Measurements from ENCODE around the gene FMO2.

The FMO2 gene

GRCh38 chr1:171243878-171244277 lies 58.8 kb downstream of the FMO2 start:
- no peak for ATAC-seq
- TF ChIP-seq POU6F1 (CRISPR knock-in tag; IDR thresholded peaks at IDR 0.05; ENCODE audit: borderline replicate concordance, low read depth) (no peak), ZC3H10 (CRISPR knock-in tag; IDR thresholded peaks at IDR 0.05) (no peak), ZNF565 (CRISPR knock-in tag; conservative IDR thresholded peaks at IDR 0.05; ENCODE audit: low read depth) (no peak), ESRRG (CRISPR knock-in tag; IDR thresholded peaks at IDR 0.05) (no peak)

GRCh38 chr1:171245458-171246064 lies 60.5 kb downstream of the FMO2 start:
- no peak for TF ChIP-seq ZFP3 (CRISPR knock-in tag; IDR thresholded peaks at IDR 0.05)
- TF ChIP-seq CSRNP3 (CRISPR knock-in tag; IDR thresholded peaks at IDR 0.05) = no peak
- peak; percentile 97 for ATAC-seq

- no peak for ATAC-seq
- TF ChIP-seq CSRNP3 (CRISPR knock-in tag; IDR thresholded peaks at IDR 0.05) (no peak), BACH2 (CRISPR knock-in tag; IDR thresholded peaks at IDR 0.05; ENCODE audit: borderline replicate concordance) (no peak), TSHZ2 (CRISPR knock-in tag; IDR thresholded peaks at IDR 0.05) (no peak), OSR1 (CRISPR knock-in tag; IDR thresholded peaks at IDR 0.05) (no peak), ZNF70 (CRISPR knock-in tag; IDR thresholded peaks at IDR 0.05) (no peak)
These were observed 62.4 kb downstream of the FMO2 start for GRCh38 chr1:171247501-171247900.

GRCh38 chr1:171248302-171248701 lies 63.2 kb downstream of the FMO2 start, which contains the start of gene FMO1:
TSS of gene FMO1 (plus strand) at chr1:171248494. CDS start at chr1:171258088, 9,594 bp downstream.
- TF ChIP-seq SNAI2 (CRISPR knock-in tag; IDR thresholded peaks at IDR 0.05) = no peak
- TF ChIP-seq TCF4 (CRISPR knock-in tag; IDR thresholded peaks at IDR 0.05; ENCODE audit: borderline replicate concordance) = no peak
- TF ChIP-seq ZC3H10 (CRISPR knock-in tag; IDR thresholded peaks at IDR 0.05) = no peak
- no peak for TF ChIP-seq ZNF565 (CRISPR knock-in tag; conservative IDR thresholded peaks at IDR 0.05; ENCODE audit: low read depth)
- no peak for ATAC-seq

GRCh38 chr1:171248841-171249240 lies 63.7 kb downstream of the FMO2 start:
- ATAC-seq = no peak
- TF ChIP-seq ISL1 (CRISPR knock-in tag; IDR thresholded peaks at IDR 0.05) (no peak), ZNF70 (CRISPR knock-in tag; IDR thresholded peaks at IDR 0.05) (no peak), PPARA (CRISPR knock-in tag; IDR thresholded peaks at IDR 0.05; ENCODE audit: borderline replicate concordance) (no peak), ZFP30 (CRISPR knock-in tag; IDR thresholded peaks at IDR 0.05) (no peak), OSR1 (CRISPR knock-in tag; IDR thresholded peaks at IDR 0.05) (no peak), POU6F1 (CRISPR knock-in tag; IDR thresholded peaks at IDR 0.05; ENCODE audit: borderline replicate concordance, low read depth) (no peak), GLIS3 (CRISPR knock-in tag; IDR thresholded peaks at IDR 0.05) (no peak), ZFP3 (CRISPR knock-in tag; IDR thresholded peaks at IDR 0.05) (no peak), SNAI2 (CRISPR knock-in tag; IDR thresholded peaks at IDR 0.05) (no peak), CSRNP3 (CRISPR knock-in tag; IDR thresholded peaks at IDR 0.05) (no peak), ZC3H10 (CRISPR knock-in tag; IDR thresholded peaks at IDR 0.05) (no peak), PATZ1 (CRISPR knock-in tag; IDR thresholded peaks at IDR 0.05; ENCODE audit: borderline replicate concordance) (no peak), TOX (CRISPR knock-in tag; IDR thresholded peaks at IDR 0.05; ENCODE audit: borderline replicate concordance) (no peak), ARNTL (CRISPR knock-in tag; IDR thresholded peaks at IDR 0.05; ENCODE audit: borderline replicate concordance, low read depth) (no peak), CSDC2 (CRISPR knock-in tag; IDR thresholded peaks at IDR 0.05) (no peak)

Data from SK-N-SH treated with all-trans-retinoic acid at 6 μM for 48 hours (cell line).